ENCODE data around the gene MASP1.

Gene MASP1

GRCh38 chr3:187185759-187186158 lies 105.8 kb downstream of the MASP1 start:
- DNase-seq (ENCODE audit: low read depth): no peak
